Suprapubic skin (tissue), 4 donors: ENCODE results near the gene KCNJ13. TPM values are rescaled to one million over a fixed set of nuclear protein-coding genes. Genes with fewer than 3 reads are reported as not detected.
A peak's percentile ranks its signal among the peaks of the same experiment; 100 is the strongest.

ENCODE experiments used
- DNase-seq, 2 donors: peaks; one replicate each; pipeline ENCODE4 v3.0.0-alpha.2; 2019; ENCODE audit warnings: low spot score in 2 of 2
- H3K27ac ChIP-seq: fragments of 200-600 bp; sonication (generic); one replicate; pipeline ENCODE4 v1.5.1; 2019
- H3K27me3 ChIP-seq: fragments of 200-600 bp; sonication (generic); one replicate; pipeline ENCODE4 v1.5.1; 2019
- H3K36me3 ChIP-seq: fragments of 200-600 bp; sonication (generic); one replicate; pipeline ENCODE4 v1.5.1; 2019
- H3K4me1 ChIP-seq: fragments of 200-600 bp; sonication (generic); one replicate; pipeline ENCODE4 v1.5.1; 2019
- H3K4me3 ChIP-seq: fragments of 200-600 bp; sonication (generic); one replicate; pipeline ENCODE4 v1.5.1; 2019; ENCODE audit warnings: mild to moderate bottlenecking
- H3K9me3 ChIP-seq: fragments of 200-600 bp; sonication (generic); one replicate; pipeline ENCODE4 v1.5.1; 2019
- EP300 ChIP-seq: sonication (generic); formaldehyde crosslinking; IDR thresholded peaks from one replicate; pipeline ENCODE4 v1.6.1; 2017; ENCODE audit warnings: antibody characterized with exemption
- POLR2A ChIP-seq, 2 donors: fragments of 450-650 bp; IDR thresholded peaks; one replicate each; pipeline ENCODE4 v1.6.1; 2017; ENCODE audit warnings: antibody characterized with exemption in 2 of 2, mild to moderate bottlenecking in 2 of 2, moderate library complexity in 2 of 2
- POLR2AphosphoS5 ChIP-seq, 3 donors: sonication (generic); formaldehyde crosslinking; IDR thresholded peaks; one replicate each; pipeline ENCODE4 v1.6.1; 2017; ENCODE audit warnings: antibody characterized with exemption in 3 of 3
- WGBS: methylation state at CpG from one replicate; pipeline ENCODE4 v1.1.5; 2018; 5-methylcytosine and 5-hydroxymethylcytosine counted together
- total RNA-seq, 4 donors: library from RNA; depleted of rRNA; stranded (reverse); fragments of >200 nt; gene quantifications; one replicate each; pipeline ENCODE4 v1.1.0, GENCODE V29; 2016
- TF ChIP-seq, protein P1 (sequence below), 2 donors: fragments of 200-600 bp in 1 of 2; fragments of 450-650 bp in 1 of 2; sonication (generic) in 1 of 2; IDR thresholded peaks; one replicate each; pipeline ENCODE4 v1.5.1; 2016 to 2019; ENCODE audit warnings: antibody characterized with exemption in 2 of 2, mild to moderate bottlenecking in 1 of 2, moderate library complexity in 1 of 2

The KCNJ13 gene
- total RNA-seq, 4 donors from 2014 or later, result 1.6 to 5.9 (median 3.8) TPM

DNA sequence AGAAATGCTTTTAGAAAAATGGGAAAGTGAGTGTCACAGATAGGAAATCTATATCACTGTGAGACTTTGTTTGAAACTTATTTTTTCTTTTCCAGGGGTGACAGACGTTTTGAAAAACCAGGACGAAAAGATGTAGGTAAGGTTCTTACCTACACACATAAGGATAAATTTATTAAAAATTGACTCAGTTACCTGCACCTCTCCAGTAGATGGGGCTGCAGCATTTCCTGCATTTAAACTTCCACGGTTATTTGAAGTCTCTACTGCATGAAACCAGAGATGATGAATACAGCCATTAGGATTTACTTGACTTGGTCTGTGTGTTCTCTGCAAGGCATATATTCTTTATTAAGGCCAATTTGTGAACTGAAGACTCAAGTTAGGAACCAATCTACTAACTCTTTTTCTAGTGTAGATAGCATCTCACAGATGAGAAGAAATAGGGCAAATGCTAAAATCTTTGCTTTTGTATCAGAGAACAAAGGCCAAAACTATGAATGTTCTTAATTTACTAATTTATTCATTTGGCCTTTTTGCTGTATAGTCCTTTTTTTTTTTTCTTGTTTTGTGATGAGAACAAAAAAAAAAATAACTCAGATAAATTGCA, 15.0 kb downstream of the KCNJ13 start:
- DNase-seq, result no peak
- Histone ChIP-seq H3K27me3 (no peaks in the 10 kb centered on the region), H3K27ac (no peak overlapping the region), H3K9me3 (no peaks in the 10 kb centered on the region), H3K36me3 (peaks cover 66% of the 10 kb centered on the region), H3K4me3 (no peak overlapping the region), H3K4me1 (no peaks in the 10 kb centered on the region)
- WGBS, result 55% methylated on average over 3 of the region's 3 CpGs
- TF ChIP-seq, protein P1, sequence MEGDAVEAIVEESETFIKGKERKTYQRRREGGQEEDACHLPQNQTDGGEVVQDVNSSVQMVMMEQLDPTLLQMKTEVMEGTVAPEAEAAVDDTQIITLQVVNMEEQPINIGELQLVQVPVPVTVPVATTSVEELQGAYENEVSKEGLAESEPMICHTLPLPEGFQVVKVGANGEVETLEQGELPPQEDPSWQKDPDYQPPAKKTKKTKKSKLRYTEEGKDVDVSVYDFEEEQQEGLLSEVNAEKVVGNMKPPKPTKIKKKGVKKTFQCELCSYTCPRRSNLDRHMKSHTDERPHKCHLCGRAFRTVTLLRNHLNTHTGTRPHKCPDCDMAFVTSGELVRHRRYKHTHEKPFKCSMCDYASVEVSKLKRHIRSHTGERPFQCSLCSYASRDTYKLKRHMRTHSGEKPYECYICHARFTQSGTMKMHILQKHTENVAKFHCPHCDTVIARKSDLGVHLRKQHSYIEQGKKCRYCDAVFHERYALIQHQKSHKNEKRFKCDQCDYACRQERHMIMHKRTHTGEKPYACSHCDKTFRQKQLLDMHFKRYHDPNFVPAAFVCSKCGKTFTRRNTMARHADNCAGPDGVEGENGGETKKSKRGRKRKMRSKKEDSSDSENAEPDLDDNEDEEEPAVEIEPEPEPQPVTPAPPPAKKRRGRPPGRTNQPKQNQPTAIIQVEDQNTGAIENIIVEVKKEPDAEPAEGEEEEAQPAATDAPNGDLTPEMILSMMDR (IDR thresholded peaks at IDR 0.05), result peak; percentile 15 to 46
- no peak for TF ChIP-seq POLR2A (IDR thresholded peaks at IDR 0.05)

DNA sequence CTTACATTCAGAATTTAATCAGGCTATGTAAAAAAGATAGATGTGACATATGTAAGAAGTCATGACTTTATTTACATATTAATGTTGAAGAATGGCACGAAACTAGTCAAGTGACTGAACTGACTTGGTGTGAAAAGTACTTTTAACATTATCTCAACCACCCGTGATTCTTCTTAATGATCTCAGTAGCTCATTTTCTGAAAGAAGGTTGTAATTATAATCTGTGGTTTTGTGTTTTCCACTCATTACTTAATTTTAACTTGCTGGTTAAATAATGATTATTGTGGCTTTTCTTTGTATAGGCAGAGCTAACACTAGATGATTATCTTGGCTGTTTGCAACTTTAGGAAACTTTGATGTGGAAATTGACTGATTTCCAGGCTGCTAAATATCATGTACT, 18.5 kb downstream of the KCNJ13 start:
- Histone ChIP-seq H3K27me3 (no peaks in the 10 kb centered on the region), H3K4me1 (no peaks in the 10 kb centered on the region), H3K4me3 (no peak overlapping the region), H3K27ac (no peak overlapping the region), H3K36me3 (peaks cover 59% of the 10 kb centered on the region), H3K9me3 (no peaks in the 10 kb centered on the region)
- no peak for DNase-seq
- TF ChIP-seq POLR2AphosphoS5 (IDR thresholded peaks at IDR 0.05) (no peak), EP300 (no peak), POLR2A (IDR thresholded peaks at IDR 0.05) (no peak)
- TF ChIP-seq, protein P1 (IDR thresholded peaks at IDR 0.05), result no peak
- 74% methylated on average over 2 of the region's 2 CpGs for WGBS

DNA sequence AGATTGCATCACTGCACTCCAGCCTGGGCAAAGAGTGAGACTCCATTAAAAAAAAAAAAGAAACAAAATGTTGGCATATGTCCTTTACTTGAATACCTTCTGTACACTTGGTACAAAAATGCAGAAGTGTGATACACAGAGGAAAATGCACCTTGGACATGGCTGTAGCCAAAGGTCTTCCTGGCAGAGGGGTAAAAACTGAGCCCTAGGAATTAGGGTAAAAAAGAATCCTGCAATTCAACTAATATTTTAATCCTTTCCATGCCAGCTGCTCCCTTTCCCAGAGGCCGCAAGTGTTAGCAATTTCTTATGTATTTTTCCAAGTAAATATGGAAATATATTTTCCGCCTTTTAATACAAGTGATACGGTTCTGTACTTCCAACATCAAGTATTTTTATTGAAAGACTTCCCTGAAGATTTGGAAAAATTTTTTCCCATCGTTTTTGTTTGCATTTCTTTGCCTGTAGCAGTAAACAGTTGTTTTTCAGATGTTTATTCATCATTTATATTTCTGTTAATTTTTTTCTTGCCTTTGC, 26.2 kb downstream of the KCNJ13 start:
- DNase-seq, result no peak
- Histone ChIP-seq H3K4me1 (no peaks in the 10 kb centered on the region), H3K36me3 (peaks cover 66% of the 10 kb centered on the region), H3K4me3 (no peak overlapping the region), H3K27me3 (no peaks in the 10 kb centered on the region), H3K9me3 (no peaks in the 10 kb centered on the region), H3K27ac (no peak overlapping the region)
- TF ChIP-seq, protein P1 (IDR thresholded peaks at IDR 0.05), result no peak
- TF ChIP-seq POLR2A (IDR thresholded peaks at IDR 0.05) (no peak), POLR2AphosphoS5 (IDR thresholded peaks at IDR 0.05) (no peak), EP300 (no peak)
- WGBS, result 83% methylated on average over 4 of the region's 4 CpGs

DNA sequence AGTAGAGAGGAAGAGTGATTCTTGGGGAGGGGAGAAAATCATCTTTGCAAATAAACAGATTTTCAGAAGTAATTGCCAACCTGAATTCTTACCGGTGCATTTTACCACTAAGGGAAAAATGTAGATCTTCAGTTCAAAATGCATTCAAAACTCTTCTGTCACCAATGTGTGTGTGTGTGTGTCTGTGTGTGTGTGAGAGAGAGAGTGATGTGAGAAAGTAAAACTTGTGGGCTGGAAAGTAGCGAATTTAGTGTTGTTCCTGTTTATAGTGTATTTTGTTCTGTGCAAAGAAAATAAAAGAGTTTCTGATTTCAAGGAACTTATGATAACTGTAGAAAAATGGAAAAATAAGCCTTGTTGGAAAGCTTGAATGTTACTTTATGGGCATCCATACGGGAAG, 27.0 kb downstream of the KCNJ13 start:
- no peaks in the 10 kb centered on the region for H3K4me1 ChIP-seq
- no peak overlapping the region for H3K4me3 ChIP-seq
- H3K27ac ChIP-seq, result no peak overlapping the region
- no peaks in the 10 kb centered on the region for H3K9me3 ChIP-seq
- no peak for DNase-seq
- TF ChIP-seq POLR2A (IDR thresholded peaks at IDR 0.05) (no peak), POLR2AphosphoS5 (IDR thresholded peaks at IDR 0.05) (no peak), EP300 (no peak)
- TF ChIP-seq, protein P1 (IDR thresholded peaks at IDR 0.05), result no peak
- H3K36me3 ChIP-seq, result peaks cover 71% of the 10 kb centered on the region
- WGBS, result 93% methylated on average over 3 of the region's 3 CpGs
- H3K27me3 ChIP-seq, result no peaks in the 10 kb centered on the region

DNA sequence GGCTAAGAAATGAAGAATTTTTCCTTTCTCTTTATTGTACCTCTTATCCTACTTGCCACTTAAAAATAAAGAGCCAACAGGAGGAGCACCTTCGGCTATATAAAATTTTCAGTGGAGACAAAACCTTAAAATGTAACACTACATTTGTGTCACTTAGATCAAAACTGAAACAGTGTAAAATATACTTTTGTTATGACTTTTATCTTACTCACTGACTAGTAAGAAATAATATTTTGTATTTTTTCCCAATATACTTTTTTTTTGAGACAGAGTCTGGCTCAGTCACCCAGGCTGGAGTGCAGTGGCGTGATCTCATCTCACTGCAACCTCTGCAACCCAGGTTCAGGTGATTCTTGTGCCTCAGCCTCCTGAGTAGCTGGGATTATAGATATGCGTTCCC, 28.3 kb downstream of the KCNJ13 start:
- peaks cover 61% of the 10 kb centered on the region for H3K36me3 ChIP-seq
- no peaks in the 10 kb centered on the region for H3K9me3 ChIP-seq
- H3K4me3 ChIP-seq, result no peak overlapping the region
- H3K4me1 ChIP-seq, result no peaks in the 10 kb centered on the region
- WGBS, result 93% methylated on average over 3 of the region's 3 CpGs
- no peaks in the 10 kb centered on the region for H3K27me3 ChIP-seq
- H3K27ac ChIP-seq, result no peak overlapping the region
- TF ChIP-seq, protein P1 (IDR thresholded peaks at IDR 0.05), result no peak
- no peak for TF ChIP-seq POLR2AphosphoS5 (IDR thresholded peaks at IDR 0.05)
- TF ChIP-seq POLR2A (IDR thresholded peaks at IDR 0.05), result no peak
- no peak for TF ChIP-seq EP300
- no peak for DNase-seq
